GM18511 (cell line): ENCODE results near the gene CHID1.

Source experiments
- ATAC-seq: cut with Tn5 transposase; IDR thresholded peaks from one replicate; pipeline ENCODE4 v1.9.1; 2021; ENCODE audit warnings: mild to moderate bottlenecking, moderate library complexity; ENCODE audit not compliant: unreplicated experiment

The CHID1 gene

GRCh38 chr11:933142-933851 is 22.7 kb upstream of the CHID1 start:
- no peak for ATAC-seq

- ATAC-seq = no peak
Measured at GRCh38 chr11:932435-932834, 21.8 kb upstream of the CHID1 start.

- no peak for ATAC-seq
Measured at GRCh38 chr11:931385-931784, 20.8 kb upstream of the CHID1 start.

- ATAC-seq = no peak
Measured at GRCh38 chr11:929405-929804, 18.8 kb upstream of the CHID1 start.

- ATAC-seq = no peak
Measured at GRCh38 chr11:928786-929185, 18.2 kb upstream of the CHID1 start.

GRCh38 chr11:927871-928270 is 17.3 kb upstream of the CHID1 start:
- ATAC-seq = no peak

- ATAC-seq = no peak
Measured at GRCh38 chr11:926341-926916, 15.8 kb upstream of the CHID1 start.

- ATAC-seq = peak; percentile 76
Measured at GRCh38 chr11:925496-926301, 15.1 kb upstream of the CHID1 start, which contains the start of gene AP2A2. Gene AP2A2 (plus strand): TSS chr11:925870. CDS start chr11:926022, 152 bp downstream.

GRCh38 chr11:925158-925495 is 14.5 kb upstream of the CHID1 start:
- no peak for ATAC-seq

- ATAC-seq = no peak
Measured at GRCh38 chr11:924406-925157, 14.0 kb upstream of the CHID1 start.

GRCh38 chr11:923691-924405 is 13.2 kb upstream of the CHID1 start:
- ATAC-seq = no peak

- no peak for ATAC-seq
Measured at GRCh38 chr11:921921-922678, 11.5 kb upstream of the CHID1 start.

- ATAC-seq = no peak
Measured at GRCh38 chr11:917426-917825, 6.8 kb upstream of the CHID1 start.

GRCh38 chr11:914747-915501 is 4.3 kb upstream of the CHID1 start:
- no peak for ATAC-seq

- ATAC-seq = no peak
Measured at GRCh38 chr11:914204-914603, 3.6 kb upstream of the CHID1 start.

- ATAC-seq = no peak
Measured at GRCh38 chr11:913043-913442, 2.4 kb upstream of the CHID1 start.

- ATAC-seq = no peak
Measured at GRCh38 chr11:912266-912665, 1.7 kb upstream of the CHID1 start.

GRCh38 chr11:911890-912219 is 1.2 kb upstream of the CHID1 start:
- no peak for ATAC-seq
